Mononuclear cell (primary cell): ENCODE measurements around the gene GMDS. TPM values are rescaled to one million over a fixed set of nuclear protein-coding genes. Genes with fewer than 3 reads are reported as not detected.

Experiments used
- H3K27me3 ChIP-seq: 2 replicates; pipeline ENCODE4 v1.6.0; 2011; ENCODE audit warnings: low read length, control low read depth; ENCODE audit not compliant: insufficient read depth
- H3K4me1 ChIP-seq: 2 replicates; pipeline ENCODE4 v1.5.1; 2011; ENCODE audit warnings: mild to moderate bottlenecking, low read length, control low read depth; ENCODE audit not compliant: insufficient read depth
- H3K4me3 ChIP-seq: 2 replicates; pipeline ENCODE4 v1.5.1; 2011; ENCODE audit warnings: mild to moderate bottlenecking, low read length, moderate library complexity
- H3K9me3 ChIP-seq: 2 replicates; pipeline ENCODE4 v1.5.1; 2011; ENCODE audit warnings: low read depth, mild to moderate bottlenecking, control low read depth, low read length
- total RNA-seq: library from RNA; depleted of rRNA; stranded (reverse); fragments of >200 nt; gene quantifications from one replicate; pipeline ENCODE4 v1.2.3, GENCODE V29; 2012

Gene GMDS
- total RNA-seq, 1 donor = 10.6 TPM

DNA sequence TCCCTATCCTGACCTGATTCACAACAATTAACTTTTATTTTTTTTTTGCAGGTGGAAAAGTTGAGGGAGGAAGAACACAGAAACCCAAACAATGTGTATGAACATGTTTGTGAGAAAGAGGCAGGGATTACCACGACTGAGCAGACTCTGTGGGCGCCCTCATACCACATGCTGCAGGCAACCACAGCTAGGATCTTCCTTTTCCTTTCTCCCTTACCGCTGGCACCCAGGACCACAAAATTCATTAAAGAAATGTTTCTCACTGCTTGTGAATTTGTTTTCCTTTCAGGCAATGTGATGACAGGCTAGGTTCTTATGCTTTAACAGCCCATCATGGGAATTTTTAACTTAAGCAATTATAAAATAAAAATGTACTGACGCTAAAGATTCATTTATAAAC, 287.1 kb downstream of the GMDS start:
- Histone ChIP-seq H3K4me3 (no peak overlapping the region), H3K4me1 (no peaks in the 10 kb centered on the region), H3K27me3 (no peaks in the 10 kb centered on the region), H3K9me3 (no peaks in the 10 kb centered on the region)

DNA sequence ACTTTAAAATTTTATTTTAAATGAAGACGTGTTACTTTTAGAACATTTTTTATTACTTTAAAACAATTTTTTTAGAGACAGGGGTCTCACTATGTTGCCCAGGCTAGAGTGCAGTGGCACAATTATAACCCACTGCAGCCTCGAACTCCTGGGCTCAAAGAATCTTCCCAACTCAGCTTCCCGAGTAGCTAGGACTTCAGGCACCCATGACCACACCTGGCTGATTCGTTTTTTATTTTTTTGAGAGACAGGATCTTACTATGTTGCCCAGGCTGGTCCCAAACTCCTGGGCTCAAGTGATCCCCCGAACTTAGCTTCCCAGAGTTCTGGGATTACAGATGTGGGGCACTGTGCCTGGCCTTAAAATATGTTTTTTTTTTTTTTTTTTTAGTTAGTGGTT, 287.7 kb downstream of the GMDS start:
- Histone ChIP-seq H3K4me1 (no peaks in the 10 kb centered on the region), H3K9me3 (no peaks in the 10 kb centered on the region), H3K4me3 (no peak overlapping the region), H3K27me3 (no peaks in the 10 kb centered on the region)

DNA sequence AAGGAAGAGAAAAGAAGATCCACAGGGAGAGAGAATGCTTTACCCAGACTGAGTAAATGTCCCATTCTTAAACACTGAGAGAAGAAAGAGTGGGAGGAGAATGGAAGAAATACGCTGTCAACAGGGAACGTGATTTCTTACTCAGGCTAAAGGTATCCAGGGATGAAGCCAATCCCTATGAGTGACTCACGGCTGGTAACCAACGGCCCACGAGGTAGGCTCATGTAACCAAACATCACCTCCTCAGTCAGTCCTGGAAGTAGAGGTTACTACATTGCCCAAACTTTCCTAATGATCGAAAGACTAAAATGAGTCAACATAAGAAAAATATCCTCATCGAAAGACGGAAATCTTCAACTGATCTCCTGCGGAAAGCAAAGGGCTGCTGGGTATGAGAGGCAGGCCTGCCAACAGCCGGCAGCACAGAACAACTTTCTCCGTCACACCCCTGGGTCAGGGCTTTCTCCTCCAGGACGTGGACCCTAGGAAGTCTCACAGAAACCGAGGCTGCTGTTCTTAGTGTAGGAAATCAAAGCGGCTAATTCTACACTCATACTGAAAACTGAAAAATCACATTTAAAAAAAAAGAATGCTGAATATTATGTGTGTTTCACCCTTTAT, 292.6 kb downstream of the GMDS start:
- H3K9me3 ChIP-seq = no peaks in the 10 kb centered on the region
- H3K27me3 ChIP-seq = no peaks in the 10 kb centered on the region
- H3K4me1 ChIP-seq = no peaks in the 10 kb centered on the region

DNA sequence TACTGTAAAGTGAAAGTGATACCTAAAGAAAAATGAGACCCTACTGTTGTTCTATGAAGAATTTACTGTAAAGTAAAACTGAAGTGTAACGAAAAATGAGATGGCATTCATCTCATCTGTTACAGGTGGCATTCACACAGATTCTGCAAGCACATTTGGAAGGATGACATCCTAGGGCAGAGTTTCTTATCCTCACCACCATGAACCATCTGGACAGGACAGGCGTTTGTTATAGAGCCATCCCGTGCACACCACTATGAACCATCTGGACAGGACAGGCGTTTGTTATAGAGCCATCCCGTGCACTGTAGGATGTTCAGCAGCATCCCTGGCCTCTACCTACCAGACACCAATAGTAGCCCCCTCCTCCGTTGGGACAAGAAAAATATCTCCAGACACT, 294.8 kb downstream of the GMDS start:
- H3K27me3 ChIP-seq = no peaks in the 10 kb centered on the region
- no peak overlapping the region for H3K4me3 ChIP-seq
- H3K4me1 ChIP-seq = no peaks in the 10 kb centered on the region

More for the DNA sequence above, 292.6 kb downstream of the GMDS start:
- no peak overlapping the region for H3K4me3 ChIP-seq

DNA sequence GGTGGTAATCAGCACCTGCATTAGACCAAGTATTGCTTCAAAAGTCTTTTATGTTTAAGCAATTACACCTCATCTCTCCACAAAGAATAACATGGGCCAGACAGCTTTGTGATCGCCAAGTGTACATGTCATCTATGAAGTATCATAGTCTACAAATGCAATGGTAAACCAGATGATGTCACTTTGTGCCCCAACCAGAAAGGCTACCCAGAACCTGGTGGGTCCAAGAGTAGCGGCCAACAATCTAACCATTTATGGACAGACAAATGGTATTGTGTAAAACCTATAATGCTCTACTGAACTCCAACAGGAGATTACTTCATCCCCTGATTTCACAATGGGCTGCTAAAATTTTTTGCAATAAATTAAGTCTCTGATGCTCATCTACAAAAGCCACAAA, 295.9 kb downstream of the GMDS start:
- H3K9me3 ChIP-seq = no peaks in the 10 kb centered on the region
- no peaks in the 10 kb centered on the region for H3K4me1 ChIP-seq
- no peak overlapping the region for H3K4me3 ChIP-seq
- no peaks in the 10 kb centered on the region for H3K27me3 ChIP-seq

More for the DNA sequence above, 294.8 kb downstream of the GMDS start:
- H3K9me3 ChIP-seq = no peaks in the 10 kb centered on the region

DNA sequence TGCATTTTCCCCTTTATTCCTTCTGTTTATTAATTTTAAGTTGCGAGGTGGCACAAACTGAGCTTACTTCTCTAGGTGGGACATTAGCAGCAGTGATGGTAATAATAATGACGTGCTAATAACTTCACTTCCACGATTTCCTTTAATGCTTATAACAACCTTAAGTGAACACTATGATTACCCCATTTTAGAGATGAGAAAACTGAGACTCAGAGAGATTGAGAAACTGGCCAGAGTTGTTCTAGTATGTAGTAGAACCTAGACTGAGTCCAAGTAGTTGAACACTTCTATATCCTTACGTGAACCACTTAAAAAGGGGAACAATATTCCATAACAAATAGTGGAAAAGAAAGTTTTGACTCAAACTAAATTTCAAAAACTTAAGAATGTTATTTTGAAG, 297.5 kb downstream of the GMDS start:
- Histone ChIP-seq H3K4me1 (no peaks in the 10 kb centered on the region), H3K9me3 (no peaks in the 10 kb centered on the region), H3K27me3 (no peaks in the 10 kb centered on the region), H3K4me3 (no peak overlapping the region)

DNA sequence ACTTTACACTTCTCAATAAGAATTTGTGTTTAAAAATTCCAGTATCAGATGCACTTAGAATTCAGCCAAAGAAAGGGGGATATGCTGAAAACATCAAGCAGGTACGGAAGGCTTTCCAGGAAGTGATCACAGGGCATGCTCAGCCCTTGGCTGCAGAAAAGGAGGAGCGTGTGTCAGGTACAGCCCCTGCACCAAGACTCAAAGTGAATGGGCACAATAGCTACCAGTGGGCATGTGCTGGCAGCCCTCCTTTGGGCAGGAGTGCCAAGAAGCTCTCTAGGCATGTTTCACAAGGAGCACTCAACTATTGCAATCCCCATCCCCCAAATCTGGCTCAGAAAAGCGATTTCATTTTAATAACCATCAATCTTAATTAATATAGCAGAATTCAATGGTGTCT, 298.8 kb downstream of the GMDS start:
- H3K4me1 ChIP-seq = no peaks in the 10 kb centered on the region
- no peaks in the 10 kb centered on the region for H3K27me3 ChIP-seq
- no peaks in the 10 kb centered on the region for H3K9me3 ChIP-seq
- H3K4me3 ChIP-seq = no peak overlapping the region

DNA sequence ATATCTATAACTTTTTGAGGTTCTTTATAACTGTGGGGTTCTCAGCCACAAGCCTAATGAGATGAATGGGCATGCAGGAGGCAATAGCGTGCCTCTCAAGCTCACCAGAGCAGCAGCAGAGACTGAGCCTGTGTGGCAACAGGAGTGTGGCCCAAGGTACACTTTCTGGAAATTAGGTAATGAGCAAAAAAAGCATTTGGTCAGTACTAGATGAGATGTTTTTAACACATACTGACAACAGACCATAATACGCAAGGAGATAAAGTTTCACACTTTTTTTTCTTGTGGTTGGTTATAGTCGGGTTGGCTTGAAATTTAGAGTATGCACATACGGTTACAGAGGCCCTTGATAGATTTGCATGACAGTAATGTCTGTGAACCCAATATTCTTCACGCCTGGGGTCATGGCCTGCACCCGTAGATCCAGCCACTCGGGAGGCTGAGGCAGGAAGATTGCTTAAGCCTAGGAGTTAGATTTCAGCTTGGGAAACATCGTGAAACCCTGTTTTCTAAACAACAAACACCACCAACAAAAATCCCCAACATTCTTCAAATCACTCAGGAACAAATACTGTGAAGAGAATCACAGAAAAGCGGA, 300.1 kb downstream of the GMDS start:
- Histone ChIP-seq H3K27me3 (no peaks in the 10 kb centered on the region), H3K9me3 (no peaks in the 10 kb centered on the region), H3K4me1 (no peaks in the 10 kb centered on the region)

DNA sequence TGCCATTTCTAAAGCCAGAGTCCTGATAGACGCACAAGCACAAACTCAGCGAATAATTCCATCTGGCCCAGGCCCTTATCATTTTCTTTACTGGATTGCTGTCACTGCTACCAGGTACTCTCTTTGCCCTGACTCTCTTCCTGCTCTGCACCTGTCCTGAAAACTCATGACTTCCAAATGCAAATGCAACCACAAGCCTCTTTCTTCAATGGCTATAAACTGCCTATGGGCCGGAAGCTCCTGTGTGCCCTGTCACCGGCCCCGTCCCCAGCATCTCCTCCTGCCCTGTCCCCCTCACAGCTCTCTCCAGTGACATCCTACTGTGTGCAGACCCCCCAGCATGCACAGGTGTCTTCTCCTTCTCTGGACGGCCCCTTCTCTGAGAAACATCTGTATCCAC, 302.6 kb downstream of the GMDS start:
- Histone ChIP-seq H3K4me1 (no peaks in the 10 kb centered on the region), H3K4me3 (no peak overlapping the region), H3K27me3 (no peaks in the 10 kb centered on the region), H3K9me3 (no peaks in the 10 kb centered on the region)

More for the DNA sequence above, 300.1 kb downstream of the GMDS start:
- H3K4me3 ChIP-seq = no peak overlapping the region

DNA sequence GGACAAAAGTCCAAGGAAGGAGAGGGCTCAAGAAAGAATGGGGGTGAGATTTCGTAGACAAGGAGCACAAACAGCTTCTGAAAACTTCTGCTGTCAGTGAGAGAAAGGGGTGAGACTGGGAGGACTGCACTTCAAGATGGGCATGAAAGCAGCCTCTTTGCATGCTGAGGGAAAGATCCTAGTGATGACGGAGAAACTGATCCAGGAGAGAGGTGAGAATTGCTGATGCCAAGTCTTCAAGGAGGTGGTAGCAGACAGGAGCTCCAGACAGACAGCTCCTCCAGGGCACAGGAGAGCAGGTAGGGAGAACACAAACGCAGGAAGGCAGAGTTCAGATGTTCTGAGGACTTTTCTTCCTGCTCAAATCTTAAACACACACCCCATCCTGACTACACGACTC, 303.9 kb downstream of the GMDS start:
- Histone ChIP-seq H3K9me3 (no peaks in the 10 kb centered on the region), H3K4me1 (no peaks in the 10 kb centered on the region), H3K4me3 (no peak overlapping the region), H3K27me3 (no peaks in the 10 kb centered on the region)

DNA sequence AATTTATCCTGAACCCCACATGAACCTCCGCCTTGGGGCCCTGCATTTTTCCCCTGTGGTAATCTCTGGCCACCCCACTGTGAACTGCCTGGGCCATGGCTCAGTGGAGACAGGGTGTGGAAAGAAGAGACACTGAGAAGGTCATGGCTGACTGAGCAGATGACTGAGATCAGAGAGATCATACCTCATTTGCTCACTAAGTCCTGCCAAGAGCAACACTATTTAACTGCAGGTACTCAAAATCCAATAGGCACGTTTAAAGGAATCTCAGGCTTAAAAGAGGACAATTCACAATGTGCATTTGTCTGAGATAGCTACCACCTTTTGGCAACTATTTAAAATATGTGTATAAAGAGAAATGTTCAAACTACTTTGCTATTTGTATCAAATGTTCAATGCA, 305.0 kb downstream of the GMDS start:
- Histone ChIP-seq H3K4me3 (no peak overlapping the region), H3K4me1 (no peaks in the 10 kb centered on the region), H3K27me3 (no peaks in the 10 kb centered on the region), H3K9me3 (no peaks in the 10 kb centered on the region)

DNA sequence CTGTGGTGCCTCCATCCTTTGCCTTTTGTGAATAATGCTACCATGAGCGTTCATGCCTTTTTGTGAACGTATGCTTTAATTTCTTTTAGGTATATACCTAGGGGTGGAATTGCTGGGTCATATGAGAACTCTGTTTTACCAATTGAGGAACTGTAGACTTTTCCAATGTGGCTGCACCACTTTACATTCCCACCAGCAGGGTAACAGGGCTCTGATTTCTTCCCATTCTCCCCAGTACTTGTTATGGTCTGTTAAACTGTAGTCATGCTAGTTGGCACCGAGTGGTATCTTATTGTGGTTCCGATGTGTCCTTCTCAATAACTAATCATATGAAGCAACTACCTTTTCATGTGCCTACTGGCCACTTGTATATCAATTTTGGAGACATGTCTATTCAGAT, 312.1 kb downstream of the GMDS start:
- peaks cover 6% of the 10 kb centered on the region for H3K9me3 ChIP-seq
- no peak overlapping the region for H3K4me3 ChIP-seq
- H3K4me1 ChIP-seq = no peaks in the 10 kb centered on the region
- no peaks in the 10 kb centered on the region for H3K27me3 ChIP-seq

DNA sequence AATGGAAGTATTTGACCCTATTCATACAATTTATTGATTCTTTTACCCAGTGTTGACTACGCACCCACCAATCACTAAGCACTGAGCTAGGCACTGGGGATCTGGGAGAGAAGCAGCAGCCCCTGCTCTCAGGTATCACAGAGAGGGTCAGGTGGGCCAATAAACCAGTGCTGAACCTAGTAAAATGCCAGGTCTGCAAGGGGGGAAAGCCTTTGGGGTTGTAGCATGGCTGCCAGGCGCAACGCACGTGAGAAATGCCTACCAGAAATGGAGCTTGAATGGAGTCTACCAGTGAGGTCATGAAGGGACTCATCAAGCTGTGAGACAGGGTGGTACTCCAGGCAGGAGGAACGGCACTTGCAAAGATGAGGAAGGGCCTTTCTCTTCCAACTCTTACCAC, 313.6 kb downstream of the GMDS start:
- Histone ChIP-seq H3K4me1 (no peaks in the 10 kb centered on the region), H3K27me3 (no peaks in the 10 kb centered on the region), H3K9me3 (peaks cover 6% of the 10 kb centered on the region), H3K4me3 (no peak overlapping the region)

DNA sequence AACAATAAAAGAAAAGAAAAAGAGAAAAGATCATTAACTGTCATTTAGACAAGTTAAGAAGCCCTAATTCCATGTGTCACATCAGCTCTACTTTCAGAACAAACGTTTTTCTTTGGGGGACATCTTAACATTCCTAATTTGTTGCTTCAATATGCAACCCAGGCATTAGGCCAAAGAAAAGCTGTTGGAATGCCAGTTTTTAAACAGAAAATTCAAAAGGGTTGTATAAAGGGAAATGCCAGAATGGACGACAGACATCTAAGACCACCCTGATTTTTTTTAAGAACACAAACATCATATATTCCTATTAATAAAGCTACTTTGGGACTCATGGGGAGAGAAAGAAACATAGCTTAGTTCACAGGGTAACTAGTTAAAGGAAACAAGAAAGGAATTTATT, 315.0 kb downstream of the GMDS start:
- Histone ChIP-seq H3K4me1 (no peaks in the 10 kb centered on the region), H3K9me3 (peaks cover 6% of the 10 kb centered on the region), H3K4me3 (no peak overlapping the region), H3K27me3 (no peaks in the 10 kb centered on the region)

DNA sequence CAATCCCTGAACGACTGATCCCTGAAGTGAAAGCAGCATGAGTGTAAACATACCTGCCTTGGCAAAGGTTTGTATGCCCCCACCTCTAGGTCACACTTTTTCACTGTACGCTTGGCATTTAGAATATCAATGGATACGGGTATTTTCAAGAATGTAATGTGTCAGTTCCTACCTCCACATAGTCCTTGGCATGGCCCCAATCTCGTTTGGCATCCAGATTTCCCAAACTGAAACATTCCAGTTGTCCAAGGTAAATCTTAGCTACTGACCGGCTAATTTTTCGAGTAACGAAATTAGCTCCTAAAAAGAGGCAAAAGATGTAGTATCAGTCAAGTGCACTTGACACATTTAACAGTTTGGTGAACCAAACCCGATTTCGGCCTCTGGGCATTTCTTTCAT, 315.5 kb downstream of the GMDS start:
- H3K9me3 ChIP-seq = peaks cover 3% of the 10 kb centered on the region

DNA sequence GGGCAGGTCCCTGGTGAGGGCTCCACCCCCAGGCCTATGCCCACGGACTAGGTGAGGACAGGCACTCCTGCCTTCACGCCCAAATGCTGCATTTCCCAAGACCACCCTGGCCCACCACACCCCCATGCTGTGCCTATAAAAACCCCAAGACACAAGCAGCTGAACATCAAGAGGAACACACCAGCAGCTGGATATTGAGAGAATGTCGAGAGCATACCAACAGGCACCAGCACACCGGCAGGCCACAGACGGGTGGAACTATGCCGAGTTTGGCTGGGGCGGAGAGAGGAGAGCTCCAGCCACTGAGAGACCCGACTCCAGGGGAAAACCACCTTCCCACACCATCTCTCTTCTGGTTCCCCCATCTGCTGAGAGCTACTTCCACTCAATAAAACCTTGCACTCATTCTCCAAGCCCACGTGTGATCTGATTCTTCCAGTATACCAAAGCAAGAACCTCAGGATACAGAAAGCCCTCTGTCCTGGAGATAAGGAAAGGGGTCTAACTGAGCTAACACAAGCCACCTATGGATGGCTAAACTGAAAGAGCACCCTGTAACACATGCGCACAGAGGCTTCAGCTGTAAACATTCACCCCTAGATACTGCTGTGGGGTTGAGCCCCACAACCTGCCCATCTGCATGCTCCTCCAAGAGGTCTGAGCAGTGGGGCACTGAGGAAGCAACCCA, 319.5 kb downstream of the GMDS start:
- H3K9me3 ChIP-seq = no peaks in the 10 kb centered on the region
- H3K27me3 ChIP-seq = no peaks in the 10 kb centered on the region
- H3K4me1 ChIP-seq = no peaks in the 10 kb centered on the region
- no peak overlapping the region for H3K4me3 ChIP-seq

More for the DNA sequence above, 315.5 kb downstream of the GMDS start:
- H3K4me1 ChIP-seq = no peaks in the 10 kb centered on the region
- no peaks in the 10 kb centered on the region for H3K27me3 ChIP-seq
- no peak overlapping the region for H3K4me3 ChIP-seq
